Right lobe of liver (tissue), 4 donors: ENCODE measurements around the gene SLC5A2.

Experiments used
- CTCF ChIP-seq, 4 donors: fragments of 200-600 bp in 3 of 4; fragments of 450-650 bp in 1 of 4; IDR thresholded peaks; one replicate each; pipeline versions ENCODE4 v1.5.1 to v1.8.0; 2016 to 2022; ENCODE audit warnings: antibody characterized with exemption in 4 of 4, mild to moderate bottlenecking in 2 of 4
- POLR2A ChIP-seq: fragments of 450-650 bp; IDR thresholded peaks from one replicate; pipeline ENCODE4 v1.6.1; 2017; ENCODE audit warnings: antibody characterized with exemption, mild to moderate bottlenecking
- donor health status: DM: no; HTN: no; CAD: no.
- donor health status: DM: no; HTN: no; CAD: no.
- donor health status: DM: no; HTN: yes; CAD: no.

- no peak for TF ChIP-seq CTCF (IDR thresholded peaks at IDR 0.05)
- TF ChIP-seq POLR2A = no peak
Observed at GRCh38 chr16:31489298-31489564, 6.3 kb downstream of the SLC5A2 start.
